ENCODE results near the gene TGM2.

TGM2 gene

GRCh38 chr20:38126146-38126921 is 38.7 kb downstream of the TGM2 start:
- H3K4ac ChIP-seq (ENCODE audit: low read depth, low read length) = no peak overlapping the region
- H3K4me3 ChIP-seq (ENCODE audit: low read depth, low read length) = no peak overlapping the region
- peak overlapping the region; percentile 13 for H2AK5ac ChIP-seq (ENCODE audit: low read length)
- no peak overlapping the region for H2AFZ ChIP-seq (ENCODE audit: insufficient read depth, low read length, poor library complexity)
- peaks cover 27 to 31% of the 10 kb centered on the region in 2 experiments for H3K4me1 ChIP-seq (ENCODE audit: control insufficient read depth in 1 of 2, insufficient read depth in 2 of 2, low read length in 2 of 2)
- peaks cover 27 to 28% of the 10 kb centered on the region in 2 experiments for H3K36me3 ChIP-seq (ENCODE audit: control insufficient read depth in 1 of 2, insufficient read depth in 2 of 2, low read length in 2 of 2)
- no peak overlapping the region for H3K18ac ChIP-seq (ENCODE audit: low read length)
- peak overlapping the region; percentile 19 for H2BK12ac ChIP-seq (ENCODE audit: low read length)
- H4K12ac ChIP-seq (ENCODE audit: low read depth, low read length) = no peak overlapping the region
- no peak overlapping the region for H3K4me2 ChIP-seq (ENCODE audit: low read length)
- H4K8ac ChIP-seq (ENCODE audit: low read depth, low read length) = peak overlapping the region; percentile 12
- no peak for DNase-seq
- no peak overlapping the region for H3K23ac ChIP-seq (ENCODE audit: low read length)
- H3K14ac ChIP-seq (ENCODE audit: low read length) = peak overlapping the region; percentile 10
- peak overlapping the region; percentile 29 for H3K27ac ChIP-seq (ENCODE audit: low read depth, low read length)
- no peaks in the 10 kb centered on the region for H3K27me3 ChIP-seq (ENCODE audit: insufficient read depth, low read length)
- no peaks in the 10 kb centered on the region for H3K79me2 ChIP-seq (ENCODE audit: control insufficient read depth, insufficient read depth, low read length, poor library complexity)
- H3K79me1 ChIP-seq (ENCODE audit: low read length) = peaks cover 40% of the 10 kb centered on the region
- peak overlapping the region; percentile 58 for H4K91ac ChIP-seq (ENCODE audit: low read depth, low read length)
- no peaks in the 10 kb centered on the region for H3K9me3 ChIP-seq (ENCODE audit: insufficient read depth, low read depth, low read length)
- peak overlapping the region; percentile 2 for H2BK5ac ChIP-seq (ENCODE audit: low read depth, low read length, poor library complexity)
- peak overlapping the region; percentile 8 for H2BK120ac ChIP-seq (ENCODE audit: insufficient read depth, low read length, poor library complexity)
- no peak overlapping the region for H3K9ac ChIP-seq (ENCODE audit: low read length)
- WGBS (ENCODE audit: extremely low coverage, insufficient coverage, insufficient read length) = no CpG with 5 or more reads among the region's 7 CpGs

GRCh38 chr20:38125157-38126056 is 39.7 kb downstream of the TGM2 start:
- Histone ChIP-seq H3K14ac (ENCODE audit: low read length) (peak overlapping the region; percentile 17), H3K18ac (ENCODE audit: low read length) (no peak overlapping the region), H3K9me3 (ENCODE audit: insufficient read depth, low read depth, low read length) (no peaks in the 10 kb centered on the region), H2AFZ (ENCODE audit: insufficient read depth, low read length, poor library complexity) (peak overlapping the region; percentile 55), H2BK12ac (ENCODE audit: low read length) (peak overlapping the region; percentile 88), H3K27me3 (ENCODE audit: insufficient read depth, low read length) (no peaks in the 10 kb centered on the region), H3K4me2 (ENCODE audit: low read length) (no peak overlapping the region), H2BK120ac (ENCODE audit: insufficient read depth, low read length, poor library complexity) (peak overlapping the region; percentile 25), H2BK5ac (ENCODE audit: low read depth, low read length, poor library complexity) (no peak overlapping the region), H3K36me3 (ENCODE audit: control insufficient read depth in 1 of 2, insufficient read depth in 2 of 2, low read length in 2 of 2) (peaks cover 18 to 19% of the 10 kb centered on the region in 2 experiments), H4K8ac (ENCODE audit: low read depth, low read length) (peak overlapping the region; percentile 25), H4K91ac (ENCODE audit: low read depth, low read length) (peak overlapping the region; percentile 36), H3K4me1 (ENCODE audit: control insufficient read depth in 1 of 2, insufficient read depth in 2 of 2, low read length in 2 of 2) (peaks cover 22 to 25% of the 10 kb centered on the region in 2 experiments), H3K4ac (ENCODE audit: low read depth, low read length) (no peak overlapping the region), H3K23ac (ENCODE audit: low read length) (no peak overlapping the region), H2AK5ac (ENCODE audit: low read length) (peak overlapping the region; percentile 89), H3K79me1 (ENCODE audit: low read length) (peaks cover 39% of the 10 kb centered on the region), H3K27ac (ENCODE audit: low read depth, low read length) (no peak overlapping the region), H4K12ac (ENCODE audit: low read depth, low read length) (no peak overlapping the region), H3K4me3 (ENCODE audit: low read depth, low read length) (no peak overlapping the region), H3K9ac (ENCODE audit: low read length) (no peak overlapping the region), H3K79me2 (ENCODE audit: control insufficient read depth, insufficient read depth, low read length, poor library complexity) (no peaks in the 10 kb centered on the region)
- WGBS (ENCODE audit: extremely low coverage, insufficient coverage, insufficient read length) = no CpG with 5 or more reads among the region's 18 CpGs
- no peak for DNase-seq

DNA sequence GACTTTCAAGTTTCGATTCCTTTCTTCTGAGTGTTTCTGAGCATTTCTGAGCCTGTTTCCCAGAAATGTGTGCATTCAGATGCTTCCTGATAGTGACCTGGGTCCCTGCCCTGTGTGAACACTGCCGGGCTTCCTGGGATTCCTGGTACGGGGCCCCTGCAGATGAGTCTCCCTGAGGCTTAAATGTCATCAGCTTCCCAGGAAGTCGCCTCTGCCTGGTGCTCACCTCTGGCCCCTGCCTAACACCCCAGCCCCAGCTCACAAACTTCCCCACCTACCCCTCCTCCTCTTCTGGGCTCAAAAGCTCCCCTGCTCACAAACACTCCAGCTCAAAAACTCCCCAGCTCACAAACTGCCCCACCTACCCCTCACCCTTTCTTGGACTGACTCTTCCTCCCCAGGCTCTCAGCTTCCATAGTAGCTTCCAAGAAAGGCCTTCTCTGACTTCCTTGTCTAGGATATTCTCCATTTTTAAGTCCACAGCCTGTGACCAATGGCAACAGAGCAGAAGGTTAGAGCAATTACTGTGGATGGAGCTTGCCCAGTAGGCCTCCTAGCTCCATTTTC is 42.0 kb downstream of the TGM2 start:
- Histone ChIP-seq H3K9me3 (ENCODE audit: insufficient read depth, low read depth, low read length) (no peaks in the 10 kb centered on the region), H3K4ac (ENCODE audit: low read depth, low read length) (peak overlapping the region; percentile 29), H2AK5ac (ENCODE audit: low read length) (no peak overlapping the region), H3K14ac (ENCODE audit: low read length) (peak overlapping the region; percentile 80), H3K4me3 (ENCODE audit: low read depth, low read length) (no peak overlapping the region), H3K23ac (ENCODE audit: low read length) (no peak overlapping the region), H3K27me3 (ENCODE audit: insufficient read depth, low read length) (no peaks in the 10 kb centered on the region), H3K18ac (ENCODE audit: low read length) (peak overlapping the region; percentile 19), H3K36me3 (ENCODE audit: control insufficient read depth in 1 of 2, insufficient read depth in 2 of 2, low read length in 2 of 2) (no peaks in the 10 kb centered on the region), H3K9ac (ENCODE audit: low read length) (no peak overlapping the region), H2AFZ (ENCODE audit: insufficient read depth, low read length, poor library complexity) (peak overlapping the region; percentile 1), H4K12ac (ENCODE audit: low read depth, low read length) (peak overlapping the region; percentile 5), H4K8ac (ENCODE audit: low read depth, low read length) (peak overlapping the region; percentile 51), H3K27ac (ENCODE audit: low read depth, low read length) (peak overlapping the region; percentile 95), H3K79me1 (ENCODE audit: low read length) (peaks cover 51% of the 10 kb centered on the region), H3K4me2 (ENCODE audit: low read length) (peak overlapping the region; percentile 37), H3K4me1 (ENCODE audit: control insufficient read depth in 1 of 2, insufficient read depth in 2 of 2, low read length in 2 of 2) (peaks cover 16 to 26% of the 10 kb centered on the region in 2 experiments), H3K79me2 (ENCODE audit: control insufficient read depth, insufficient read depth, low read length, poor library complexity) (peaks cover 5% of the 10 kb centered on the region), H2BK5ac (ENCODE audit: low read depth, low read length, poor library complexity) (peak overlapping the region; percentile 84), H2BK12ac (ENCODE audit: low read length) (peak overlapping the region; percentile 69), H2BK120ac (ENCODE audit: insufficient read depth, low read length, poor library complexity) (peak overlapping the region; percentile 67), H4K91ac (ENCODE audit: low read depth, low read length) (peak overlapping the region; percentile 64)
- DNase-seq = peak; percentile 95 to 98
- WGBS (ENCODE audit: extremely low coverage, insufficient coverage, insufficient read length) = no CpG with 5 or more reads among the region's 4 CpGs

GRCh38 chr20:38121741-38122140 is 43.3 kb downstream of the TGM2 start:
- H4K91ac ChIP-seq (ENCODE audit: low read depth, low read length) = peak overlapping the region; percentile 49
- peak overlapping the region; percentile 3 for H2BK120ac ChIP-seq (ENCODE audit: insufficient read depth, low read length, poor library complexity)
- peak overlapping the region; percentile 60 for H2BK12ac ChIP-seq (ENCODE audit: low read length)
- WGBS (ENCODE audit: extremely low coverage, insufficient coverage, insufficient read length) = no CpG with 5 or more reads among the region's 4 CpGs
- no peak overlapping the region for H3K4ac ChIP-seq (ENCODE audit: low read depth, low read length)
- peaks cover 49% of the 10 kb centered on the region for H3K79me1 ChIP-seq (ENCODE audit: low read length)
- H3K27me3 ChIP-seq (ENCODE audit: insufficient read depth, low read length) = no peaks in the 10 kb centered on the region
- peak overlapping the region; percentile 36 for H3K9ac ChIP-seq (ENCODE audit: low read length)
- H3K14ac ChIP-seq (ENCODE audit: low read length) = no peak overlapping the region
- no peak overlapping the region for H2AK5ac ChIP-seq (ENCODE audit: low read length)
- H3K4me3 ChIP-seq (ENCODE audit: low read depth, low read length) = no peak overlapping the region
- H3K23ac ChIP-seq (ENCODE audit: low read length) = no peak overlapping the region
- no peak overlapping the region for H4K8ac ChIP-seq (ENCODE audit: low read depth, low read length)
- no peak overlapping the region for H2BK5ac ChIP-seq (ENCODE audit: low read depth, low read length, poor library complexity)
- no peak for DNase-seq
- H3K79me2 ChIP-seq (ENCODE audit: control insufficient read depth, insufficient read depth, low read length, poor library complexity) = peaks cover 5% of the 10 kb centered on the region
- H3K4me2 ChIP-seq (ENCODE audit: low read length) = no peak overlapping the region
- H3K36me3 ChIP-seq (ENCODE audit: control insufficient read depth in 1 of 2, insufficient read depth in 2 of 2, low read length in 2 of 2) = no peaks in the 10 kb centered on the region
- no peak overlapping the region for H4K12ac ChIP-seq (ENCODE audit: low read depth, low read length)
- H3K4me1 ChIP-seq (ENCODE audit: control insufficient read depth in 1 of 2, insufficient read depth in 2 of 2, low read length in 2 of 2) = peaks cover 10 to 19% of the 10 kb centered on the region in 2 experiments
- H3K27ac ChIP-seq (ENCODE audit: low read depth, low read length) = peak overlapping the region; percentile 18
- H3K9me3 ChIP-seq (ENCODE audit: insufficient read depth, low read depth, low read length) = no peaks in the 10 kb centered on the region
- H3K18ac ChIP-seq (ENCODE audit: low read length) = no peak overlapping the region
- H2AFZ ChIP-seq (ENCODE audit: insufficient read depth, low read length, poor library complexity) = no peak overlapping the region

Data from trophoblast cell (in vitro differentiated cells and primary cell).